Ramos (cell line): ENCODE data around the gene PSMA6.
"Not testable (repeated sequence)": the region's sequence is repeated elsewhere in the genome, so short reads cannot be mapped to it uniquely, and the experiment has no call there.

Source experiments
- in situ Hi-C: fragments of 300-500 bp; cut with MboI; formaldehyde crosslinking; loops from one replicate; pipeline ENCODE4 v1.14.3; 2022; ENCODE audit warnings: low sequenced_read_pairs; ENCODE audit not compliant: unreplicated experiment

The PSMA6 gene

DNA sequence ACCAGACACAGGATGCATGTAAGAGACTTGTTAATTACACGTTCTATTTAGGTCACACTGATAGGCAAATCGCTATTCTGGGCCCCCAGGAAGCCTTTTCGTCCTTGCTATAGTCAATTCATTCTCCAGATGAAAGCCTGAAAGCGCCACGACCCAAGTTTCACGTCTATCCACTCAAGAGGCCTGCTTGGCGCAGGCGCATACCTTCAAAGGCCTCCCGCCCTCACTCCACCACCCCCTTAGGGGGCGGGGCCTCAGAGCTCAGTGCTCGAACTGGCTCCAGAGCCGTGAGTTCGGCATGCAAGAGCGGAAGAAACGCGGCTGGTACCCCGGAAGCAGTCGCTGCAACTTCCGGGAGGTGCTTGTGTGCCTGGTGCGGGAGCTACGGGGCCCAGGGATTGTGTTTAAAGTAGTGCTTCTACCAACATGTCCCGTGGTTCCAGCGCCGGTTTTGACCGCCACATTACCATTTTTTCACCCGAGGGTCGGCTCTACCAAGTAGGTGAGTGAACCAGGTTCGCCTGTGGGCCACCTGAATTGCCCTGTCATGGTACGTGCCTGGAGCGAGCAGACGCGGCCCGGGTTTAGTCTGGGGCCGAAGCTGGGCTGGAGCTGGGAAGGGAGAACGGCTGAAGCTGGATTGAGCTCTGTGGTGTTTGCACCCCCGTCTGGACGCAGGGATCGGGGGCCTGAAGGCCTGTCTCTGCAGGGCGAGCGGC, at the start of gene PSMA6:
TSS of gene PSMA6 (plus strand) at position 332 of the 719 bp plus-strand sequence. CDS start at position 427, 95 bp downstream.
- in situ Hi-C loops, result no loop called here

DNA sequence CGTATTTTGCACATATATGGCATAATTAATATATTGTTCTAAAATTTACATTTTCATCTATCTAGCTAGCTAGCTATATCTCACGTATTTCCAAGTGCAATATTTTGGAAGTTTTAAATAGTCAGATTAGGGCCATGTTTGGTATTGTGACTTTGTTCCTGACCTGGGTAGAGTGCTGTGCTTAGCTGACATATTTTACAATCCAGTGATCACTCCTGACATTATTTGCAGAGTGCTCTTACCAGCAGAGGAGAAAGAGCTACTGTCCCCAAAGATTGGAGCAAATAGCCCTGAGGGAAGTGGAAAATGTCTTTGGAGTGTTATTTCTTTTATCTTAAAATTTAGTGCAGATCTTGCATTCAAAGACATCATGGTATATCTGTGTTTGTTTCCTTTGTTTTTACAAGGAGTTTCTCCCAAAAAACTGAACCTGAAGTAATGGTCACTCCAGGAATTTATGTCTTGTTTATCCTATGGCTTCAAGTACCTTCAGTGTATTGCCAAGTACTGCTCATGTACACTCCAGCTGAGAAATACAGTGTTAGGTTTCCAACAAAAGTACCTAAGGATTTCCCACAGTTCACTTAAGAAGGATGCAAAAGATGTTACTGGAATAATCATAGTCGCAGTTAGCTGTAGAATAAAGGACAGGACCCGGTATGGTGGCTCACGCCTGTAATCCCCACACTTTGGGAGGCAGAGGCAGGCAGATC, 49.4 kb upstream of the PSMA6 start:
- in situ Hi-C loops, result no loop called here

DNA sequence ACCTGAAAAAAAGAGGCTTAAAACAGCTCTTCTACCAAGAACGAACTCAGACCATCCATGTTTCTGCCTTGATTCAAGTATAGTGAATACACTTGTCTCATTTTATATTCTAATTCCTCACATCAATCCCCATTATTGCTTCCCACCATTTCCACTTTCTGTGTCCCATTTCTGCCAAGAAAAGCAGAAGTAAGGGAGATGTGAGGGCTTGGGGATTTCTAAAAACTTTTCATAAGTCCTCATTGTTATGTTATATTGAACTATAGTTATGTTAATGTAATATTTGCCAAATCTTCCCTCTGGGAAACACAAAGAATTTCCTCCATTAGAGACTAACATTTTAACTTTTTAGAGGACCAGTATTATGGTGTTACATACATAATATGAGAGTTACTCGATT, 48.2 kb upstream of the PSMA6 start:
- in situ Hi-C loops, result no loop called here

DNA sequence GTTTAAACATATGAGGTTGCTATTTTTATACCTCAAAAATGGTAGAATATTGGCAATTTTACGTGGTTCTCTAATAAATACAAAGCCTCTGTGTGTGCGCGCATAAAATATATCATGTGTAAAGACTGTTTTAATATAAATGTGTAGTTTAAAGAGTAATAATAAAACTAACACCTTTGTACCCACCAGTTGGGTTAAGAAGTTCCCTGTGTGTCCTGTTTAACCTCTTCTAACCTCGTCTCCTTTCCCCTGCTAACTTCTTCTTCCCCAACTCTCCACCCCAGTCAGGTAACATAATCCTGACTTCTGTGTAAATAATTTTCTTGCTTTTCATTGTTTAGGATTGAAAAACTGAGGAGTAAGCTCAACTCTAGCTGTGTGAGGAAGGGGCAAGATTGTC, 47.6 kb upstream of the PSMA6 start:
- in situ Hi-C loops, result no loop called here

DNA sequence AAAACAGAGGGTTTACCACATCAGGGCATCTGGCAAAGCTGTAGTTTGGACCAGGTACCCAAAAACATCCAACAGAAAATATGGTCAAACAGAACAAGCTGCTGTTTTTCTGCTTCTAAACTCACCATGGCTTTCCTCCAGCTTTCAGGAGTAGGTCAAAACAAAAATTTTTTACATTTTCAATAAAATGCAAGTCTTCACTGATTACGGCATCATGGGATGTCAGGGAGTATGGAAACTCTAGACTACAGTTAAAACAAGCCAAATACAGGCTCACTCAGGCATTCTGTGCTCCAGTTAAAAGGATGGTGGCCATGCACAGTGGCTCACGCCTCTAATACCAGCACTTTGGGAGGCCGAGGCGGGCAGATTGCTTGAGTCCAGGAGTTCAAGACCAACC, 47.1 kb upstream of the PSMA6 start:
- in situ Hi-C loops, result no loop called here

DNA sequence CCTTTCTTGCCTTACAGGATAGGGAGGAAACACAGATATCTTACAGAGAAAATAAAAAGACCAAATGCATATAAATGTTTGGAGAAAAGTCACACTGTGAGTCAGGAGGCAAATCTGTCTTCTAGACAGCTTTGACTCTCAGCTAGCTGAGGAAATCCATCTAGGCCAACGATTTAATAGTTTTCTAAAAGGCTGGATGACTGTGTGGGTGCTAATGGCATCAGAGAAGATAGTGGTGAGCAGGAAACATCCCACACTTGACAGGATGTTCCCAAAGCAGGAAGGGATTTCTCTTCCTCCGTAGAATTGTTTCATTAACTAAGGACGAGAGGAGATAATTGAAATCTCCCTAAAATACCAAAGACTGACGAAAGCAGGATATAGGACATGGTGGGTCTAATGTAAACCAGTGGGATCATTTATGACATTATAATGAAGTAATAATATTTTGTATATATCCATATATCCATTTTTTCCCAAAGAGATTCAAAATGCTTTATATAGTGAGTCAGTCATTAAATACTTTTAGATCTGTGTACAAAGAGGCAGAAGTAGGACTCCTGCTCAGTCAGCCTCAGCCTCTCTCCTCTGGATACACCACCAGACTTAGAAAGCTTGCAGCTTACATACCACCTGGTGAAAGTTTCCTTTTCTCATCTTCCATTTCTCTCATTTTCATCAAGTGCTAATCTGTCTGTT, 44.3 kb upstream of the PSMA6 start:
- in situ Hi-C loops, result no loop called here

DNA sequence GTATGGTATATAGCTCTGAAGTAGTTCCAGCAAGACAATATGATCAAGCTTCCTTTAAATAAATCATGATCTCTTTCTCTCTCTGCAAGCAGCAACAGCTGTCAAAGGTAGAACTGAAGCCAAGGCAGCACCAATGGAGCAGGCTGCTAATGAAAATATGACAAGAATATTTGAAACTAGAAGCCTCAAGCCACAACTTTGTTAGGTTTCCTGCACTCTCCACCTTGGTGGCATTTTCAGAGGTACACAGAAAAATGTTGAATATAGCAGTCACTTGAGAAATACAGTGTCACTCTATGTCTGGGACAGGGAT, 43.8 kb upstream of the PSMA6 start:
- in situ Hi-C loops, result no loop called here

DNA sequence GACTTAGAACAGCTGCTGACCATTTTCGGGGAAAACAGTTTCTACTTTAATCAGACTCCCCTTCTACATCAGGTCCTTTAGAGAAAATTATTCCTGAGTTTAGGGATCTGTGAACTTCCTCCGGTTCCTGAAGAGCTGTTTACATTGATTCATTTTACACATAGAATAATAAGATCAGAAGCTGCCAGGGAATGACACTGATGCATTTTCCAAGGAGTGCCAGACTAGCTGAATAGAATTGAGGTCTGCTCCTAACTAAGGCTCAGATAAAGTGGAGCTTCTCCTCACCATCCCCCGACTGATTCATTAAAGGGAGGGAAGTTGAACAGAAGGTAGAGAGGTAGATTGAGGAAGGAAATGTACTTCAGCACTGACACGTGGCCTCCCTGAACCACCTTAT, 41.9 kb upstream of the PSMA6 start:
- in situ Hi-C loops, result no loop called here

DNA sequence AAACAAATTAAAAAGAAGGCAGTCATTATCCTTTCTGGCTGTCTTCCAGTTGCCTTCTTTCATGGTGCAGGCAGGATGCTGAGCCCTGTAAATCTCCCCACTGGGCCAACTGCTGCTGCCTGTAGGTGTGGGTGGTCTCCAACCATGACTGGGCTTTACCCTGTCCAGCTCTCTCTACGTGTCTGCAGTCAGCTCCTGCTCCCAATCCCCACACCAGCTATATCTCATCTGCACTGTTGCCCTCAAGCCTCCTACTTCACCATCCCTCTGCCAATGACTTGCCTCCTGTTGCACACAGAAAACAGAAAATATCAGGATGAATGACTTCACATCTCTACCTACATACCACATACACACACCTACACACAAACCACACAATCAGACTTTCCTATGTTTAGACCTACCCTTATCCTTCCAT, 39.7 kb upstream of the PSMA6 start:
- in situ Hi-C loops, result no loop called here

DNA sequence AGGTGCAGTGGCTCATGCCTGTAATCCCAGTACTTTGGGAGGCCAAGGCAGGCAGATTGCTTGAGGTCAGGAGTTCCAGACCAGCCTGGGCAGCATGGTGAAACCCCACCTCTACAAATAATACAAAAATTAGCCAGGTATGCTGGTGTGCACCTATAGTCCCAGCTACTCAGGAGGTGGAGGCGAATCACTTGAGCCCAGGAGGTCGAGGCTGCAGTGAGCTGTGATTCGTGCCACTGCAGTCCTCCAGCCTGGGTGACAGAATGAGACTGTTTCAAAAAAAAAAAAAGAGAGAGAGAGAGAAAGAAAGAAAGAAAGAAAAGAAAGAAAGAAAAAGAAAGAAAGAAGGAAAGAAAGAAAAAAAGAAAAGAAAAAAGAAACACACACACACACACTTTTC, 39.1 kb upstream of the PSMA6 start:
- in situ Hi-C loops, result not testable (repeated sequence)

DNA sequence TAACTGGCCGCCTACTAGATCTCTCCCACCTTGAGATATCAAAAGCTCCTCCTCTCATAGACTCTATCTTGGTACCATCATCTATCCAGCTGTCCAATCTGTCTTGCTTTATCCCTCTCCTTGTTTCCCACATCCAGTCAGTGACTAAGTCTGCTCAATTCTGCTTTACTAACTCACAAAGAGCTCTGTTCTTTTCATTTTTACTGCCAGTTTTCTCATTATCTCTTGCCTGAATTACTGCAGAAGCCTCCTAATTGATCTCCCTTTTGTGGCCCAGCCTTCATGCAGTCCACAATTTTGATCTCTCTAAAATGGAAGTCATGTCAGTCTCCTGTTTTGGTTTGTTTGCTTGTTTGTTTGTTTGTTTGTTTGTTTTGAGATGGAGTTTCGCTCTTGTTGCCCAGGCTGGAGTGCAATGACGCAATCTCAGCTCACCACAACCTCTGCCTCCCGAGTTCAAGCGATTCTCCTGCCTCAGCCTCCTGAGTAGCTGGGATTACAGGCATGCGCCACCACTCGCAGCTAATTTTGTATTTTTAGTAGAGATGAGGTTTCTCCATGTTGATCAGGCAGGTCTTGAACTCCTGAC, 38.1 kb upstream of the PSMA6 start:
- in situ Hi-C loops, result not testable (repeated sequence)

DNA sequence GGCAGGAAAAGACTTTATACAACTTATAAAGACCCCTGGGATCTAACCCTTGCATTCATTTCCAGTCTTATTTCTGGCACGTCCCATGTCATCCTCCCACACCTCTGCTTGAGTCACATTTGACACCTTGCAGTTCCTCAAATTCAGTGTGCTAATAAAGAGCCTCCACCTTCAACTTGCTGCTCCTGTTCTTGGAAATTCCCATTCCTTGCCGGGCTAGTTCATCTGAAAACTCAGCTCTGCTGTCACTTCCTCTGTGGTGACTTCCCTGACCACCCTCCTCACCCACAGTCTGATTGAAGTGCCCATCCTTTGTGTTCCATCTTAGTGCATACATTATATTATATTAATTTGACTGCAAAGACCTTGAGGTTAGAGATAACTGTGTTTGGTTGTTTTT, 37.4 kb upstream of the PSMA6 start:
- in situ Hi-C loops, result no loop called here

DNA sequence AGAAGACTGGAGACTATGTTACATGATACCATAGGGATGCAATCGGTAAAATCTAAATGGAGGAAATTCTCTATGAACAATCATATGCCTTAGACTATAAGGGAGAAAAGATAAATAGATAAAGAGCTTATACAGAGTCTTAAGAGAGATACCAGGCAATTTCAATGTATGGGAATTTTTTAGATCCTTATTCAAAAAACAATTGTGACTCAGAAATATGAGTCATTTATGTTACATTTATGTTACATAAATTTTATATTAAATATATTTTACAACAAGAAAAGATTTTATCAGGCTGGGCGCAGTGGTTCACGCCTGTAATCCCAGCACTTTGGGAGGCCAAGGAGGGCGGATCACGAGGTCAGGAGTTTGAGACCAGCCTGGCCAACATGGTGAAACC, 36.5 kb upstream of the PSMA6 start:
- in situ Hi-C loops, result no loop called here

DNA sequence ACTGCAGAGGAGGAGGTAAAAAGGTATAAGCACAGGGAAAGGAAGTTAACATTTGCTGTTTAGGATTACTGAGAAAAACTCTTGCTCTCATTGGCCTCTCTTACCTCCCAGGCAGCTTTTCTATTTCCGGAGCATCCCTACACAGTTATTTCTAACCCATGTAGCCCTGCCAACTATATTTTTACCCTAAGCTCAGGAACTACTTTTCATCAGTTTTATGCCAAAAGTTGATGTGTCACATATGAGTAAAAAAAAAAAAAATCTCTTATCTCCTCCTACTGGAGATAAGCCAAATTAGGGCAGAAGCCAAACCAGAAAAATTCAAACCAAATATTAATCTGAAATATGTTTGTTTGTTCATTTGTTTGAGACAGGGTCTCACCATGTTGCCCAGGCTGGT, 34.4 kb upstream of the PSMA6 start:
- in situ Hi-C loops, result no loop called here

DNA sequence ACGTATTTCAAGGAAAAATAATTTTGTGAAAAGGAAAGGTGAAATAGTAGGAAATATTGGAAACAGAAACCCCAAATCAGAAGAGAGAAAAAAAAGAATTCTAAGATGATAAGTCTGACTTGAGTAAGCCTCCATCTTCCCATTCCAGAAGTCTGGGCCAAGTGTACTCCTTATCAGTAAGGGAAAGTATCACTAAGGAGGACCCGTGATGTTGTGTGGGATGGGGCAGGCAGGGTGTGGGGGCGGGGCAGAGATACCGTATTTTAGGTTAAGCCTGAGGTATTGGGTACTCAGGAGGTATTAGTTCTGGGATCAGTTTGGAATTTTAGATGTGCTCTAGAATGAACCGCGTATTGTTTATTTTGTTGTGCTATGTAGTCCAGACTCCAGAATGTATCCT, 33.8 kb upstream of the PSMA6 start:
- in situ Hi-C loops, result no loop called here

DNA sequence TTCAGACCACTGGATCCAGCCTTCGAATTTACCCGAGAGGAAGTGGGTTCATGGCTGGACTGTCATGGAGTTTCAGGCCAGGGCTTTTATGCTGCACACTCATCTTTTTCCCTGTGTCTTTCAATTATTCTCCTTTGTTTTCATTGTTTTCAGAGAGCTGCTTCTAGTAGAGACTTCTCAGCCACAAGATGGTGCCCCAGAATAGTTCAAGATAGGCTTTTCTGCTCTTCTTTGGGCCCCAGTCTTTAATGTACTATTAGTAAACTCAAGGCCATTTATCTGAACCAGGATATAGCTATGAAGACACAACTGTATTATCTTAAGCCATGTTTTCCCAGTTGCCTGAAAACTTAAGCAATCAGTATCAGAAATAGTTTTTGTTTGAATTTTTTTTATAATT, 30.4 kb upstream of the PSMA6 start:
- in situ Hi-C loops, result no loop called here

DNA sequence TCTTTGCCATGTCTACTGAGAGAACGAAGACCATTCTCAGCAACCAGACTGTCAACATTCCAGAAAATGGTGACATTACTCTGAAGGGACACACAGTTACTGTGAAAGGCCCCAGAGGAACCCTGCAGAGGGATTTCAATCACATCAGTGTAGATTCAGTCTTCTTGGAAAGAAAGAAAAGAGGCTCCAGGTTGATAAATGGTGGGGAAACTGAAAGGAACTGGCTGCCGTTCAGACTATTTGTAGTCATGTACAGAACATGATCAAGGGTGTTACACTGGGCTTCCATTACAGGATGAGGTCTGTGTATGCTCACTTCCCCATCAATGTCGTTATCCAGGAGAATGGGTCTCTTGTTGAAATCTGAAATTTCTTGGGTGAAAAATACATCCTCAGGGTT, 29.7 kb upstream of the PSMA6 start:
- in situ Hi-C loops, result no loop called here

DNA sequence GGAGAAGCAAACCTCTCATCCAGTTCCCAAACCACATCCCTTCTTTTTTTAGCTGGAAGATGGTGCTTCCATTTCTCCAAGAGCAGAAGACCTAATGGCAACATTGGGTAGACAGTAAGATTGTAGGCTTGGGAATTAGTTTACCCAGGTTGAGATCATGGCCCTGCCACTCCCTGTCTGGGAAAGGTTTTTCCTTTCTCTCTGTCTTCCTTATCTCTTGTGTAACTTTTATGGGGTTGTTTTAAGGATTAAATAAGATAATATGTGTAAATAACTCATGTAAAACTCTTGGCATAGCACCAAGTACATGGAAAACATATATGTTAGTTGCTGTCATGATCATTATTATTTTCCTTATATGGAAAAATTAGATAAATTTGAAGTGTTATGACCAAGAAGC, 23.2 kb upstream of the PSMA6 start:
- in situ Hi-C loops, result no loop called here

DNA sequence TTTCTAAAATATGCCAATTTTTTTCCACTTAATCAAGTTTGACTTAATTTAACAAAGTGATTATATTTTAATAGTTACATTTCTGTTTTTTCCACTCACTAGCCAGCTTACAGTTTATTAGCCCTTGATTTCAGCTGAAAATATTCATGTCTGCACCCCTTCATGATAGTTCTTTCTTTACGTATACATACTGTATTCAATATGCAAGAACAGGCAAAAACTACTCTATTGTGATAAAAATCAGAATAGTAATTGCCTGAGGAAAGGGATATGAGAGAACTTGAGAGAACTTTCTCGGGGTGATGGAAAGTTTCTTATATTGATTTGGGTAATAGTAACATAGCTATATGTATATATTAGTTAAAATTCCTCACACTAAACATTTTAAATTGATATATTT, 17.4 kb upstream of the PSMA6 start:
- in situ Hi-C loops, result no loop called here

DNA sequence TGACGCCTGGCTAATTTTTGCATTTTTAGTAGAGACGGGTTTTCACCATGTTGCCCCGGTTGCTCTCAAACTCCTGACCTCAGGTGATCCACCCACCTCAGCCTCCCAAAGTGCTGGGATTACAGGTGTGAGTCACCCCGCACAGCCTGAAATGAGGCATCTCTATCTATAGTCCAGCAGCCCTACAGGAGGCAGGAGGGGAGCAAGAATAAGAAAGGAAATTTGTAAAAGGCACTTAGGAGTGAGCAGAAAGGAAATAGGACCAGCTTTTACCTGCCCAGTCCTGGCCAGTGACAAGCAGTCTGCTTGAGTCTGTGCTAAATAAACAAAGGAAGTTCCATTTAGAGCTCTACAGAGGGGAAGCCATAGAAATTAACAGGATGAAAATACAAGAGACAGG, 15.0 kb upstream of the PSMA6 start:
- in situ Hi-C loops, result no loop called here

DNA sequence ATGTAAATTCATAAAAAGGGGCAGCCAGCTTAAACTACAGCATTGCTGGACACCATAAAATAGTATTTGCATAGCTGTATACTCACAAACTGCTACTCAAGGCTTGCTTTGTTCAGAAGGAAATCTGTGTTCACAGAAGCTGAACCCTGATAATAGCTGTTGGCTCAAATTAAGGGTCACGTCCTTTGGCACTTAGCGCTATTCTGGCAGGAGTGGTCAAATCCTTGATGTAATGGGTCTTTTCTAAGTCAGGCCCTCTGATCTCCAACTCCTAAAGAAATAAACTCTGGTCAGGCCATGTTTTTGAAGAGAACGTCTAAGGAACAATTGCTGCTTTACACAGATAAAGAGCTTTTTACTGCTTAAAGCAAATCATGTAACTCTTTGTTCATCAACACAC, 12.8 kb upstream of the PSMA6 start:
- in situ Hi-C loops, result no loop called here
